K562 (cell line): ENCODE measurements around the gene CYP2A6. TPM values are rescaled to one million over a fixed set of nuclear protein-coding genes. Genes with fewer than 3 reads are reported as not detected.
"Not testable (repeated sequence)": the region's sequence is repeated elsewhere in the genome, so short reads cannot be mapped to it uniquely, and the experiment has no call there.

ENCODE experiments used
- ATAC-seq: fragments of 200-7000 bp; cut with Tn5 transposase; 3 replicates; pipeline ENCODE4 v1.9.1; 2020; ENCODE audit warnings: moderate library complexity
- BruUV-seq: library from RNA; stranded (reverse); fragments of 400-500 nt; replicated peaks from 2 replicates; lab custom pipeline; 2021; lab: Mats Ljungman, UMichigan
- CTCF ChIA-PET: fragments of 300-600 bp; formaldehyde crosslinking; extraction: SDS; loops from one replicate; lab custom pipeline; 2021; ENCODE audit warnings: low intra/inter-chr PET ratio; lab: Yijun Ruan, JAX
- POLR2A ChIA-PET: fragments of 300-600, 350-650 bp; sonication (Branson Sonifier 250); formaldehyde crosslinking; extraction: SDS; loops from one replicate; lab custom pipeline; 2021; ENCODE audit warnings: antibody characterized with exemption, inconsistent platforms; lab: Yijun Ruan, JAX
- DNase-seq, 4 experiments: peaks; one replicate each; pipeline versions ENCODE4 v3.0.0 to v3.0.0-alpha.2; 2011 to 2018; ENCODE audit warnings: low spot score in 3 of 4, mixed read lengths in 3 of 4; ENCODE audit errors: extremely low read depth in 1 of 4
- FAIRE-seq: peaks from 2 replicates; lab custom pipeline; 2011; peaks lifted over from hg19 to GRCh38; lab: Jason Lieb, UNC
- H2AFZ ChIP-seq: 2 replicates; pipeline ENCODE4 v1.6.0; 2011; ENCODE audit warnings: low read depth, low read length, control low read depth, inconsistent platforms
- H3K27ac ChIP-seq: fragments of 200-600 bp; 3 replicates; pipeline ENCODE4 v1.8.0; 2011; ENCODE audit warnings: low read depth, mild to moderate bottlenecking, control low read depth, inconsistent platforms, low read length, moderate library complexity, mixed read lengths; ENCODE audit errors: extremely low read depth
- H3K27me3 ChIP-seq, 2 experiments: fragments of 300-600 bp in 1 of 2; 2 replicates in 1 of 2; 3 replicates in 1 of 2; pipeline versions ENCODE4 v1.6.0 to v1.8.0; 2011; ENCODE audit warnings: inconsistent platforms in 2 of 2, low read length in 2 of 2, mild to moderate bottlenecking in 1 of 2, mixed read lengths in 1 of 2, moderate library complexity in 1 of 2; ENCODE audit not compliant: control insufficient read depth in 2 of 2, insufficient read depth in 2 of 2
- H3K36me3 ChIP-seq: fragments of 300-600 bp; 3 replicates; pipeline ENCODE4 v1.8.0; 2011; ENCODE audit warnings: mild to moderate bottlenecking, low read length, inconsistent platforms; ENCODE audit not compliant: control insufficient read depth, insufficient read depth
- H3K4me1 ChIP-seq, 2 experiments: fragments of 200-600 bp in 1 of 2; replicated peaks in 1 of 2; 2 replicates in 1 of 2; 3 replicates in 1 of 2; pipeline versions ENCODE4 v1.5.1 to v1.8.0; 2011; ENCODE audit warnings: inconsistent platforms in 2 of 2, low read length in 2 of 2, mild to moderate bottlenecking in 1 of 2, mixed read lengths in 1 of 2, moderate library complexity in 1 of 2; ENCODE audit not compliant: control insufficient read depth in 2 of 2, insufficient read depth in 2 of 2
- H3K4me2 ChIP-seq: 2 replicates; pipeline ENCODE4 v1.6.1; 2011; ENCODE audit warnings: low read length, control low read depth, inconsistent platforms, mixed read lengths; ENCODE audit not compliant: insufficient read depth
- H3K4me3 ChIP-seq: fragments of 200-600 bp; sonication (generic), shearing (Covaris generic); 2 replicates; pipeline ENCODE4 v1.5.1; 2016; ENCODE audit warnings: control low read depth, inconsistent platforms
- H3K79me2 ChIP-seq: fragments of 200-600 bp; 3 replicates; pipeline ENCODE4 v1.8.0; 2011; ENCODE audit warnings: low read length, inconsistent platforms; ENCODE audit not compliant: control insufficient read depth, insufficient read depth
- H3K9ac ChIP-seq, 2 experiments: 2 replicates each; pipeline versions ENCODE4 v1.6.0 to v1.6.1; 2011; ENCODE audit warnings: low read depth in 2 of 2, low read length in 2 of 2, control low read depth in 1 of 2, inconsistent platforms in 1 of 2, mild to moderate bottlenecking in 1 of 2, mixed read lengths in 1 of 2; ENCODE audit not compliant: insufficient read depth in 1 of 2
- H3K9me1 ChIP-seq: one replicate; pipeline ENCODE4 v1.6.0; 2011; ENCODE audit warnings: inconsistent platforms, mild to moderate bottlenecking, low read length, moderate library complexity; ENCODE audit not compliant: control insufficient read depth, insufficient read depth
- H3K9me3 ChIP-seq: replicated peaks from 2 replicates; pipeline ENCODE4 v1.5.1; 2011; ENCODE audit warnings: low read depth, low read length, inconsistent platforms; ENCODE audit not compliant: control insufficient read depth, insufficient read depth
- H4K20me1 ChIP-seq: replicated peaks from 2 replicates; pipeline ENCODE4 v1.6.1; 2011; ENCODE audit warnings: low read length, inconsistent platforms, mixed read lengths; ENCODE audit not compliant: control insufficient read depth, insufficient read depth
- ATF7 ChIP-seq: fragments of 450-650 bp; IDR thresholded peaks from 2 replicates; pipeline ENCODE4 v1.7.1; 2014; ENCODE audit warnings: mild to moderate bottlenecking, moderate library complexity
- CTCF ChIP-seq, 3 experiments: IDR thresholded peaks in 2 of 3; conservative IDR thresholded peaks in 1 of 3; 2 replicates each; pipeline ENCODE4 v1.5.1; 2011 to 2012; ENCODE audit warnings: low read length in 3 of 3, mild to moderate bottlenecking in 3 of 3, control low read depth in 2 of 3, improper control_type of control experiment in 1 of 3, inconsistent platforms in 1 of 3, low read depth in 1 of 3, mixed read lengths in 1 of 3, moderate library complexity in 1 of 3; ENCODE audit not compliant: insufficient read depth in 2 of 3
- KDM1A ChIP-seq, 2 experiments: fragments of 450-650 bp; IDR thresholded peaks; 2 replicates each; pipeline ENCODE4 v1.6.1; 2016; ENCODE audit warnings: mild to moderate bottlenecking in 2 of 2
- RAD21 ChIP-seq, 2 experiments: fragments of 250-450 bp in 1 of 2; fragments of 450-650 bp in 1 of 2; sonication (Bioruptor Pico) in 1 of 2; formaldehyde crosslinking in 1 of 2; IDR thresholded peaks in 1 of 2; conservative IDR thresholded peaks in 1 of 2; 2 replicates each; pipeline versions ENCODE4 v1.4.0 to v1.8.0; 2020 to 2022; ENCODE audit warnings: mild to moderate bottlenecking in 2 of 2, moderate library complexity in 1 of 2
- REST ChIP-seq, 2 experiments: fragments of 450-650 bp; formaldehyde crosslinking in 1 of 2; IDR thresholded peaks; 2 replicates each; pipeline versions ENCODE4 v1.4.0 to v1.6.1; 2014 to 2020; ENCODE audit warnings: mild to moderate bottlenecking in 2 of 2, borderline replicate concordance in 1 of 2, low read depth in 1 of 2
- WGBS: fragments of 100-300 bp; shearing (Covaris generic); methylation state at CpG from one replicate; pipeline ENCODE4 v1.1.6; 2016; ENCODE audit warnings: low coverage, mixed read lengths; ENCODE audit not compliant: insufficient coverage; ENCODE audit errors: missing lambda C conversion rate; 5-methylcytosine and 5-hydroxymethylcytosine counted together
- in situ Hi-C: fragments of 300-500 bp; cut with MboI; formaldehyde crosslinking; loops from 4 replicates; pipeline ENCODE4 v1.15.0; 2018; ENCODE audit warnings: inconsistent platforms, mixed read lengths
- intact Hi-C: fragments of 100-400 bp; cut with micrococcal nuclease; formaldehyde crosslinking; loops from 2 replicates; pipeline ENCODE4 v1.14.2; 2022
- polyA plus RNA-seq, 8 experiments: library from polyadenylated mRNA; depleted of rRNA in 4 of 8; stranded (reverse) in 5 of 8; unstranded in 3 of 8; fragments of >200 nt; fragmentation: Nextera tagmentation in 2 of 8; fragmentation: Illumina TruSeq in 1 of 8; extraction: Ambion mirVana in 2 of 8; extraction: Trizol in 1 of 8; gene quantifications; 2 replicates each; pipeline versions ENCODE4 v1.2.1 to v1.2.3, GENCODE V29; 2011 to 2014; ENCODE audit warnings: inconsistent platforms in 1 of 8, missing spikeins in 1 of 8
- total RNA-seq, 7 experiments: library from RNA; depleted of rRNA in 6 of 7; stranded (reverse); fragments of >200 nt in 6 of 7; fragmentation: Illumina TruSeq in 2 of 7; extraction: Trizol in 2 of 7; gene quantifications; 2 replicates each; pipeline versions ENCODE4 v1.2.1 to v1.2.3, GENCODE V29; 2011 to 2021; ENCODE audit warnings: low replicate concordance in 1 of 7

The CYP2A6 gene
- total and polyA plus RNA-seq, 9 of the 15 experiments (the other 6 are each of a cell fraction or from before 2014, with no cell fraction given) = 0.31 TPM; not detected in 8

GRCh38 chr19:40819479-40820234 is 30.6 kb downstream of the CYP2A6 start:
- H3K27me3 ChIP-seq; H3K36me3 ChIP-seq; BruUV-seq; H3K4me2 ChIP-seq; H3K9me1 ChIP-seq; in situ Hi-C loops; H3K4me3 ChIP-seq; H4K20me1 ChIP-seq; H3K9ac ChIP-seq; H3K9me3 ChIP-seq; H3K79me2 ChIP-seq; TF ChIP-seq REST (CRISPR knock-in tag; IDR thresholded peaks at IDR 0.05; ENCODE audit: low read depth): not testable (repeated sequence)
- peak in 2 of 4 experiments; percentile 16 to 65 for DNase-seq
- H3K4me1 ChIP-seq = peaks cover 32 to 38% of the 10 kb centered on the region in 2 experiments
- H2AFZ ChIP-seq = 0 out of 2 replicates have a peak overlapping the region, but pooled peaks have one; percentile 40
- ChIA-PET POLR2A (interaction anchor here (0.6 kb wide), 1 partner anchor 675 kb away, joined by 3 read pairs; no protein-coding TSS in a partner anchor), CTCF (interaction anchor here (0.6 kb wide), 1 partner anchor 185 kb away, joined by 5 read pairs; no protein-coding TSS in a partner anchor)
- 33% methylated on average over 6 of the region's 6 CpGs for WGBS
- ATAC-seq = 0 out of 3 replicates have a peak, but pooled peaks have one; percentile 16
- intact Hi-C loops = loop anchor here (5.0 kb wide), 1 partner anchor 157 kb away; no protein-coding TSS in a partner anchor
- peak; percentile 58 for FAIRE-seq
- 0 out of 3 replicates have a peak overlapping the region, but pooled peaks have one; percentile 48 for H3K27ac ChIP-seq
- TF ChIP-seq RAD21 (CRISPR knock-in tag; conservative IDR thresholded peaks at IDR 0.05 in 1 of 2, IDR thresholded peaks at IDR 0.05 in 1 of 2) (peak; percentile 58), REST (IDR thresholded peaks at IDR 0.05; ENCODE audit: borderline replicate concordance) (peak; percentile 40; the same call in 1 of the 2 replicates), KDM1A (IDR thresholded peaks at IDR 0.05) (0 out of 4 replicates have a peak, but pooled peaks of 1 of the 2 experiments have one; percentile 7), ATF7 (0 out of 2 replicates have a peak, but pooled peaks have one; percentile 23), CTCF (IDR thresholded peaks at IDR 0.05 in 2 of 3, conservative IDR thresholded peaks at IDR 0.05 in 1 of 3; ENCODE audit: insufficient read depth in 2 of 3, low read depth in 1 of 3, low read length in 3 of 3) (peak; percentile 60 to 78 (median 63); a peak in 5 of 6 replicates)
